ENCODE results near the gene SLC27A4.
A peak's percentile ranks its signal among the peaks of the same experiment; 100 is the strongest.

Gene SLC27A4

DNA sequence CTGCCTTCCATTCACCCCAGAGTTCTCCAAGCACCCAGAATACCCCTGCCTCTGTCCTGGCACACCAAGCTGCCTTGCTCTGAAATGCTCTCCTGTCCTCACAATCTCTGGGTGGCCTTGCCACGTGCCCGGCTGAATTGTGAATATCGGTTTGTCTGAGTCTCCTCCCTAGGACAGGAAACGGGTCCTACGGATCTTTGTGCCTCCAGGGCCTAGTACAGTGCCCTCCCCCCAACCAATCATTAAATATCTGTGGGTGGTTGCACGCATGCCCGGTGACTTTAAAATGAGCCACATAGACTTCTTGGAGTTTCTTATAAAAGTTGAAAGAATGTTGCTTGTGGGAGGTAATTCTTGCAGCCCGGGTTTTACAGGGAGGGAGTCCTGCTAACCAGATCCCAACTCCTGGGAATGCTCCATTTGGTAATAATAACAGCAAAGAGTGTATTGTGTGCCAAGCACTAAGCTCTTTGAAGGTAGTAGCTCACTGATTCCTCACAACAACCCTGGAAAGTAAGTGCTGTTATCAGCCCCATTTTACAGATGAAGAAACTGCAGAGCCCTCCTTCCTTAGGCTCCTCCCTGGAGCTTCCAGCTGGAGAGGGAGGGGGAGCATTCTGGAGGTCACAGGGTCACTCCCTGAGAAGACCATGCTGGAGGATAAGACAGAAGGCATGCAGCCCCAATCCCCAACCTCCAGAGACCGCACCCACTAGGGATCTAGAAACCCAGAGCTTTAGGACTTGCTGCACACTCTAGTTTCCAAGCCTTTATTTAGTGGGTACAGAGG is 54.2 kb downstream of the SLC27A4 start:
- TF ChIP-seq GATA1 (IDR thresholded peaks at IDR 0.05; ENCODE audit: low read depth, low read length) (no peak), POLR2A (IDR thresholded peaks at IDR 0.05; ENCODE audit: low read length) (no peak)

DNA sequence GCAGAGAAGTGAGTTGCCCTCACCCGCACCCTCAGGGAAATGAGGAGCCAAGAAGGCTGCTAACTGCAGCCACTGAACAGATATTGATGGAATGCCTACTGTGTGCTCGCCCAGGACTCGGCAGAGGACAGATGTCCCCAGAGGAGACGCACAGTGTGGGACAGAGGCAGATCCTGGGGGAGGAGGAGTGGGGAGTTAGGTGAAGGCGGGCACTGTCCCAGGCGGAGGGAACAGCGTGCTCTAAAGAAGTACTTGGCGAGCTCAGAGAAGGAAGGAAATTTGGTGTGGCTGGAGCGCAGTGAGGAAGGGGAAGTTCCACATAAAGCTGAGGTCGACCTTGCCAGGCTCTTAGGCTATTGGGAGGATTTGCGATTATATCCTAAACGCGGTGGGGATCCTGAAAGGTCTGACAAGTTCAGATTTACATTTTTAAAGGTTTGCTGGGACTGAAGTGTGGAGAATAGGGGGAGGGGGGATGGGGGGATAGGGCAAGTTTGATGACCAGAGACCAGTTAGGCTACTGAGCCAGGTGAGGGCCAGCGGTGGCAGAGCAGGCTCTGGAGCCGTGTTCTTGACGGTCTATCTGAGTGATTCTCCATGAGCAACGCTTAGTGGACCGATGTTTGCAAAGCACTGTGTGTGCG is 56.8 kb downstream of the SLC27A4 start:
- TF ChIP-seq GATA1 (IDR thresholded peaks at IDR 0.05; ENCODE audit: low read depth, low read length) (no peak), POLR2A (IDR thresholded peaks at IDR 0.05; ENCODE audit: low read length) (no peak)
- no peak for DNase-seq

More for the DNA sequence above, 54.2 kb downstream of the SLC27A4 start:
- no peak for DNase-seq

- no peak for DNase-seq
- TF ChIP-seq GATA1 (IDR thresholded peaks at IDR 0.05; ENCODE audit: low read depth, low read length), result no peak
- TF ChIP-seq POLR2A (IDR thresholded peaks at IDR 0.05; ENCODE audit: low read length), result no peak
These were observed 57.5 kb downstream of the SLC27A4 start for GRCh38 chr9:128397831-128398230.

DNA sequence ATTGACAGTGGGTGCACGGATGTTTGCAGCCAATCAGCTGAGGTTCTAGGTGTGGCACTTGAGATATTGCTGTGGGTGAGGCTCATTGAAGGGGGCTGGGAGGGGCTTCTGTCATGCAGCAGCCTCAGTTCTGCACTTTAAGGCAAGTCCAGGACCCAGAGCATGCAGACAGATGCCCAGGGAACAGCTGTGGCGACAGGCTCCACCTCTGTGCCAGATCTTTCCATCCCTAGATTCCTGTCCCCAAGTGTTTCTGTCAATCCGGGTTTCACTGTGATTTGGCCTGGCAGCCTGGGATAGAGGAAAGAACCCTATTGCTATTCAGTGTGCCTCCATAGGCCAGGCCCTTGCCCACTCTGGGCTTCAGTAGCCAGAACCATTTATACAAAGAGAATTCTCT is 59.5 kb downstream of the SLC27A4 start:
- TF ChIP-seq POLR2A (IDR thresholded peaks at IDR 0.05; ENCODE audit: low read length), result no peak
- TF ChIP-seq GATA1 (IDR thresholded peaks at IDR 0.05; ENCODE audit: low read depth, low read length), result no peak
- no peak for DNase-seq

- no peak for TF ChIP-seq GATA1 (IDR thresholded peaks at IDR 0.05; ENCODE audit: low read depth, low read length)
- TF ChIP-seq POLR2A (IDR thresholded peaks at IDR 0.05; ENCODE audit: low read length), result no peak
- DNase-seq, result no peak
These were observed 64.2 kb downstream of the SLC27A4 start for GRCh38 chr9:128404560-128404959.

DNA sequence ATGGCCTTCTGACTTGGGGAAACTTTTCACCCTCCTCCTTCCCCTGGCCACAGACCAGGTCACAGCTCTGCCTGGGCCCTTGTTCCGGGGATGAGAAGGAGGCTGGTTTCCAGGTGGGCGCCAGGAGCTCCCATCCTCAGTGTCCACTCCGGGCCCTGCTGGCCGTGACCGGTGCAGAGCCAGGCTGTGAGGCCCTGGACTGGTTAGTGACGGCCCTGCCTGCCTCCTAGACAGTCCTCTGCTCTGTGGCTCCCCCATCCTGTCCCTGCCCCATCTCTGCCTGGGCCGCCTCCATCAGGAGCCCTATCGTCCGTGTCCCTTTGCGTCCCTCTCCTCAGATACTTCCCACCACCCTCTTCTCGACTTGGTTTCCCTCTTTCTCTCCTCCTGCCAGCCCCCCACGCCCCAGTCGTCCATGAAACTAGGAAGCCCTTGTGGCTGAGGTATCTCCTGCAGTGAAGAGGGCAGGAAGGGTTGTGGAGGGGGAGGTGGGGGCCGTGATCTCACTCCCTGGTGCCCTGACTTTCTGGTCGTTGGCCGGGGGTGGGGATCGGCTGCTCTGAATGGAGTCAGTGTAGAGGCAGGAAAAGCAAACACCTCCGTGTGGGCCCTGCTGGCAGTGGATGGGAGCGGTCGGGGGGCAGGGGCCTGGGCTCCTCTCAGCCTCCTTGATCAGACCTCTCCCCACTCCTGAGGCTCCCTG is 64.9 kb downstream of the SLC27A4 start:
- DNase-seq, result no peak
- TF ChIP-seq GATA1 (IDR thresholded peaks at IDR 0.05; ENCODE audit: low read depth, low read length) (no peak), POLR2A (IDR thresholded peaks at IDR 0.05; ENCODE audit: low read length) (no peak)

DNA sequence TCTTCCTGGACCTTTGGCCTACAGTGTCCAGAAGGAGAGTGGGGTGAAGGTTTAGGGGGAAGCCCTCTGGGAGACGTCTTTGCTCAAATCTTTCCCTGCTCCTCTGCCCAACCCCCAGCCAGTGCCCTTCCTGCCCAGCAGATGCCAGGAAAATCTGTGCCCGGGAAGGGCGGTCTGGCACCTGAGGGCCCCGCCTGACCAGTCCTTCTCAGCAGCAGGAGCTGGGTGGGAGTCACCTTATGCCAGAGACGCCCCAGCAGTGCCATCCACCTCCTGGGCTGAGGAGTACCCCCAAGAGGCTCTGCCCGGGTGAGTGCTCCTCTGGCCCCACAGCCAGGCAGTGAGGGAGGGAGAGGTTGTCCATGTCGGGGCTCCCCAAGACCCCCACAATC is 65.4 kb downstream of the SLC27A4 start:
- TF ChIP-seq GATA1 (IDR thresholded peaks at IDR 0.05; ENCODE audit: low read depth, low read length) (no peak), POLR2A (IDR thresholded peaks at IDR 0.05; ENCODE audit: low read length) (no peak)

GRCh38 chr9:128406848-128407391 is 66.6 kb downstream of the SLC27A4 start:
- TF ChIP-seq GATA1 (IDR thresholded peaks at IDR 0.05; ENCODE audit: low read depth, low read length) (no peak), POLR2A (IDR thresholded peaks at IDR 0.05; ENCODE audit: low read length) (no peak)
- no peak for DNase-seq

More for the DNA sequence above, 65.4 kb downstream of the SLC27A4 start:
- DNase-seq, result no peak

GRCh38 chr9:128408963-128409431 is 68.7 kb downstream of the SLC27A4 start:
- no peak for DNase-seq

GRCh38 chr9:128409450-128409849 is 69.1 kb downstream of the SLC27A4 start:
- TF ChIP-seq POLR2A (IDR thresholded peaks at IDR 0.05; ENCODE audit: low read length), result no peak
- no peak for TF ChIP-seq GATA1 (IDR thresholded peaks at IDR 0.05; ENCODE audit: low read depth, low read length)
- no peak for DNase-seq

More at GRCh38 chr9:128408963-128409431, 68.7 kb downstream of the SLC27A4 start:
- TF ChIP-seq GATA1 (IDR thresholded peaks at IDR 0.05; ENCODE audit: low read depth, low read length) (no peak), POLR2A (IDR thresholded peaks at IDR 0.05; ENCODE audit: low read length) (no peak)

GRCh38 chr9:128409978-128410377 is 69.7 kb downstream of the SLC27A4 start:
- DNase-seq, result peak; percentile 18 to 33
- TF ChIP-seq GATA1 (IDR thresholded peaks at IDR 0.05; ENCODE audit: low read depth, low read length), result no peak
- TF ChIP-seq POLR2A (IDR thresholded peaks at IDR 0.05; ENCODE audit: low read length), result no peak

Data from erythroblast (primary cell).